Non-pigmented ciliary epithelial cell (primary cell): Measurements from ENCODE around the gene RNF103.
"Not testable (repeated sequence)": the region's sequence is repeated elsewhere in the genome, so short reads cannot be mapped to it uniquely, and the experiment has no call there.

ENCODE experiments used
- DNase-seq: peaks from one replicate; pipeline ENCODE4 v3.0.0-alpha.2; 2010; ENCODE audit warnings: low read depth

The RNF103 gene

GRCh38 chr2:86623494-86624266, at the start of gene RNF103:
Gene RNF103 (minus strand): TSS chr2:86623865. CDS start chr2:86622886, 979 bp downstream.
- DNase-seq = peak; percentile 35

GRCh38 chr2:86673011-86673410, 49.3 kb upstream of the RNF103 start:
- DNase-seq = no peak

GRCh38 chr2:86672027-86672545, 48.4 kb upstream of the RNF103 start:
- no peak for DNase-seq

- no peak for DNase-seq
Observed at GRCh38 chr2:86671337-86671981, 47.8 kb upstream of the RNF103 start.

- not testable (repeated sequence) for DNase-seq
Observed at GRCh38 chr2:86669323-86669722, 45.7 kb upstream of the RNF103 start.

GRCh38 chr2:86661333-86661732, 37.7 kb upstream of the RNF103 start:
- DNase-seq = no peak

GRCh38 chr2:86650188-86650587, 26.5 kb upstream of the RNF103 start:
- no peak for DNase-seq

GRCh38 chr2:86649119-86649947, 25.7 kb upstream of the RNF103 start:
- no peak for DNase-seq

GRCh38 chr2:86648681-86649080, 25.0 kb upstream of the RNF103 start:
- no peak for DNase-seq

GRCh38 chr2:86646865-86647264, 23.2 kb upstream of the RNF103 start:
- DNase-seq = no peak

GRCh38 chr2:86646329-86646728, 22.7 kb upstream of the RNF103 start:
- no peak for DNase-seq

- no peak for DNase-seq
Observed at GRCh38 chr2:86645752-86646151, 22.1 kb upstream of the RNF103 start.

- DNase-seq = no peak
Observed at GRCh38 chr2:86638712-86639111, 15.0 kb upstream of the RNF103 start.

- DNase-seq = no peak
Observed at GRCh38 chr2:86636842-86637241, 13.2 kb upstream of the RNF103 start.

GRCh38 chr2:86634352-86634751, 10.7 kb upstream of the RNF103 start:
- DNase-seq = no peak

GRCh38 chr2:86633155-86633651, 9.5 kb upstream of the RNF103 start:
- no peak for DNase-seq

GRCh38 chr2:86632672-86633071, 9.0 kb upstream of the RNF103 start:
- no peak for DNase-seq

- DNase-seq = no peak
Observed at GRCh38 chr2:86631846-86632485, 8.3 kb upstream of the RNF103 start.

GRCh38 chr2:86628091-86628522, 4.4 kb upstream of the RNF103 start:
- no peak for DNase-seq

GRCh38 chr2:86627550-86627949, 3.9 kb upstream of the RNF103 start:
- no peak for DNase-seq

- DNase-seq = no peak
Observed at GRCh38 chr2:86625096-86625495, 1.4 kb upstream of the RNF103 start.

GRCh38 chr2:86624267-86624547, 542 bp upstream of the RNF103 start:
- no peak for DNase-seq
